Measurements from ENCODE around the gene GABPB1.

GABPB1 gene

DNA sequence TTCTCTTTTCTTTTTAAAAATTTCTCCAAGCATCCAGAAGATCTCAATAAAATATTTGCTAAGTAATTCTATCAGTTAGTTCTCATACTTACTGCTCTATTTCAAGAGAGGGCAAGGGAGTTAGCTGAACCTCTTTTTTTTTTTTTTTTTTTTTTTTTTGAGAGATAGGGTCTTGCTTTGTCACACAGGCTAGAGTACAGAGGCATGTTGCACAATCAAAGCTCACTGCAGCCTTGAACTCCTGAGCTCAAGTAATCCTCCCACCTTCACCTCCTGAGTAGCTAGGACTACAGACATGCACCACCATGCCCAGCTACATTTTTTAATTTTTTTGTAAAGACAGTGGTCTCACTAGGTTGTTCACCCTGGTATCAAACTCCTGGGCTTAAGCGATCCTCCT lies 110.8 kb downstream of the GABPB1 start:
- DNase-seq (ENCODE audit: low read depth, low spot score) = no peak

DNA sequence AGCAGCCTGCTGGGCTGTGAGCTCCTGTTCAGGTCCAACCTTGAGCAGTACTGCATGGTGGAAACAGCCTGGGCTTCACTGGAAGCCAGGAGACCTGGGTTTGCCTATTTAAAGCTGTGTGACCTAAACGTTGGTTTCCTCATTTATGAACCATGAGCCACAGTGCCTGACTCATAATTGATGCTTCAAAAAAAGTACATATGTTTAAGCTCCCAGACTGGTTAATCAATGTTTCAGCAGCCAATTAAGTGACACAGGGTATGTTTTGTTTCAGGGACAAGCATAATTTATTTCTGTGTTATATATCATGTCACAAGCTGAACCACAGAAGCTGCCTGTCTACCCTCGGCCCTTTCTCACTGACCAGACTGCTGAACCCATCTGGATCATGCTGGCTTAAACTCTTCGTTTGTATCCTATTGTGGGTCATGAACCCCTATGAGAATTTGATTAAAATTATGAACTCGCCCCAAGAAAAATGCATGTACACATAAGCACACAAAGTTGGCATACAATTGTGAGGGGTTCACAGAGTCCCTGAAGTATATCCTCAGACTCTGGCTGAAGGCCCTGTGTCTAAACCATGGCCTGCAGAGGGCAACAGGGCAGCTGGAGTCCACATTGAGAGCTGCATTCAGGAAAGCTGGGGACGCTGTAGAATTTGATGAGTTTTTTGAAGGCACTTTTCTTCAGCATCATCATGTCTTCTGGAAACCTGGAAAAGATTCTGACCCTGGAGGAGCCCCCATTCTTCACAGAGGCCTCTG lies 113.1 kb downstream of the GABPB1 start:
- no peak for DNase-seq (ENCODE audit: low read depth, low spot score)

DNA sequence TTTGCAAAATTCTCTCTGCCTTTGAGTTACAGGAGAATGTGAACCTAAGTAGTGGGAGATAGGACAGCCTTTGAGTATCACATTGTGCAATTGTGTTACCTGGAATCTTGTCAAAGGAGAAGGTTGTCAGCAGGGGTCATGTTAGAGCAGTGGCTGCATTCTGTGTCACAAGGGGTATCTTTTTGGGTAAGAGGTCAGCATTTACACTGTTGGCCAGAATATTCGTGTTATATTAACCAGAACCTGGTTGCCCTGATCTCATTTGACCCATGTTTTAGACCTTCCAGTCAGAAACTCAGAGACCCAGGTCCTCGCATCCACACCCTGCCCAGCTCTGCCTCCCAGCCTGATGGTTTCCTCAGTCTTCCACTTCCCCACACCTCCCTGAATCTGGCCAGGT lies 116.7 kb downstream of the GABPB1 start:
- no peak for DNase-seq (ENCODE audit: low read depth, low spot score)

DNA sequence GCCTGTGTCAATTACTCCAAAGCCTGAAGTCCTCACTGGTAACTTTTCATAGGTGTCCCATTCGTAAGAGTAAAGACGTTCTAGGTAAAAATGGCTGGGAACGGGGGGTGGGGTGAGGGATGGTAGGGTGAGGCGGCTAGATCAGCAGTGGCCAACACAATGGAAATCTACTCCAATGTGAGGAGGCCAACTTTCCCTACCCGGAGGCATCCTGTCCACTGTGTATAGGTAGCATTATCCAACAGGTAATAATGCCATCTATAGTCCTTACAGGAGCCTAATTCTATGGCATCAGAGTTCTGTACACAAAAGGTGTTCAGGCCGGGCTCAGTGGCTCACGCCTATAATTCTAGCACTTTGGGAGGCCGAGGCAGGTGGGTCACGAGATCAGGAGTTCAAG lies 118.6 kb downstream of the GABPB1 start:
- no peak for DNase-seq (ENCODE audit: low read depth, low spot score)

DNA sequence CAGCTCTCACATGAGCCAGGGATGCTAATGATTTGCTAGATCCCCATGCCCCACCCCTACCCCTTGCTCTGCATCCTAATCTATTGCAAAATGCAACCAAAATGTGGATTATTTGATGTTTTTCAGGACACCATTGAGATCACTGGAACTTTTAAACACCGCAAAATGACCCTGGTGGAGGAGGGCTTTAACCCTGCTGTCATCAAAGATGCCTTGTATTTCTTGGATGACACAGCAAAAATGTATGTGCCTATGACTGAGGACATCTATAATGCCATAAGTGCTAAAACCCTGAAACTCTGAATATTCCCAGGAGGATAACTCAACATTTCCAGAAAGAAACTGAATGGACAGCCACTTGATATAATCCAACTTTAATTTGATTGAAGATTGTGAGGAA lies 119.2 kb downstream of the GABPB1 start:
- DNase-seq (ENCODE audit: low read depth, low spot score) = no peak

DNA sequence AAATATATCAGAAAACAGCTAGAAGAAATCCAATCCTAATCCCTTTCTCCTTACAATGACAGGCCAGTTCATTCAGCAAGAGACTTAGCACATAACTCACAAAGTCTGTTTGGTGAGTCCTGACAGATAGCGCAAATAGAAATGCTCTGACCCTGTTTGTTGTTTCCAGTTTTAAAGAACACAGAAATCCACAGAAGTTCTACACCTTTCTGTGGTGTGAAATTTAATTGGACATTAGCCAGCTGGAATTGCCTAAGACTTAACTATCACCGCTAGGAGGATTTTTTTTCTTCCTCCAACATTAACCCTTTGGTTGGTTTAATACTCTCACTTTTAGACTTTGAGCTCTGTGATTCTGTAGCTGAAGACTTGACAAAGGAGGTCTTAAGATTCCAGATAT lies 120.2 kb downstream of the GABPB1 start:
- DNase-seq (ENCODE audit: low read depth, low spot score) = no peak

DNA sequence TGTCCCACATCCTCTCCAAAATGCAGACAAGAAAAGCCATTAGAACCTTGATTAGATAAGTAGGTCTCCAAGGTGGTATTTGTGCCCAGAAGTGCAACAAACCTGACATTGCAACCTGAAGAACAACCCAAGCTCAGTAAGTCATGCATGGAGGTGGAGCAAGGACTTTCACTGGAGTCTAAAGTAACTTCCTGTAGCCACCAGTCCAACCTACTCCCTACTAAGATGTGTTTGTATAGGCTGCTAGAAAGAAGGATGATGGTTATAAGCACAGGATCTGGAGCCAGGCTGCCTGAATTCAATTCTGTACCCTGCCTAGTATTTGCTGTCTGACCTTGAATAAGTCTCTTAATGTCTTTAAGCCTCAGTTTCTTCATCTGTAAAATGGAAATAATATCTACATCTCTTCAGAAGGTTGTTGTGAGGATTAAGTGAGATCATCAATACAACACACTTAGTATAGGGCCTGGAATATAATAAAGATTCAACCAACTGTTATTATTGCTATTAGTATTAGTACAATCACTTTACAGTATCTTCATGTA lies 121.7 kb downstream of the GABPB1 start:
- DNase-seq (ENCODE audit: low read depth, low spot score) = no peak

DNA sequence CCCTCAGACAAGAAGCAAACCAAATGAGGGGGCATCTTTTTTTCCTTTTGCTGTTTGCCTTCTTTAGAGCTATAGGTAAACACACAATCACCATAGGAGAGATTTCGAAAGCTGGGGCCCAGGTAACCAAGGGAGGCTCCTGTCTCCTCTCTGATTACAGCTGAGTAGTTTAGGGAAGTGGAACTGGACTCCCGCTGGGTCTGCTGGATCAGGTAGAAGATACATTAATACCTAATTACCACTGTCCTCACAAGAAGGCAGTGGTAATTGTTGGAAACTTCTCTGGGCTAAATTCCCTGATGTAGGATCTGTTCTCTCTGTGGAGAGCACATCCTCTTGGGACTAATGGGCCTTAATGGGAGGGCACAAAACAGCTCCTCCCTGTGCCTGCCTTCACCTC lies 122.2 kb downstream of the GABPB1 start:
- DNase-seq (ENCODE audit: low read depth, low spot score) = no peak

DNA sequence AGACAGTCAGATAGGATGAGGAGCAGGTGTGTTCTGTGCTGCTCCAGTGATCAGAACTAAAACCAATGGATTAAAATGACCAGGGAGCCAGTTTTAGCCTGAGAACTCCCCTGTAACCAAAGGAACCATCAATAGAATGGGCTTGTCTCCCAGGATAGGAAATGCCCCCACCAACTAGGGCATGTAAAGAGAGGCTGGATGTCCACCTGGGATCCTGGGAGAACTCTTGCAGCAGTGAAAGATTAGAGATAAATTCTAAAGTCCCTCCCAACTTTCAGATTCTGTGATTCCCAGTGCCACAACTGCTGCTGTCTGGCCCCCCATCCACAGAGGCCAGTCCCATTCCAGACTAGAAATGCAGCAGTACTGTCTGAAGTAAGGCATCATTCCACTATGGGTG lies 123.2 kb downstream of the GABPB1 start:
- no peak for DNase-seq (ENCODE audit: low read depth, low spot score)

DNA sequence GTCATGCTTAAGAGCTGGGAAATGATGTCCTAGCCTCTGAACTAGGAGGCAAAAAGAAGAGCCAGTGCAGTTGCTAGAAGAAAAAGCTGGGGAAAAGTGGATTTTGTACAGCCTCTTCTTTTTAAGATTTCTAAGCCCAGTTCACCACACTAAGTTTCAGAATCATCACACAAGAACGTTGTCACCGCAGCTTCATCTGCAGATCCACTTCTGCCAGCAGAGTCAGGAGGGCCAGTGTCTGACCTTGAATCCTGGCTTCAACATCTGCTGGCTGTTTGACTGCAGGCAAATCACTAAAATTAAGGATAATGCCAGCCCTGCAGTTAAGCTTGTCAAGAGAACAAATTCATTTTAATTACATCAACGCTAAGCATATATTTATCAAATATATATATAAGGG lies 125.7 kb downstream of the GABPB1 start:
- DNase-seq (ENCODE audit: low read depth, low spot score) = no peak

DNA sequence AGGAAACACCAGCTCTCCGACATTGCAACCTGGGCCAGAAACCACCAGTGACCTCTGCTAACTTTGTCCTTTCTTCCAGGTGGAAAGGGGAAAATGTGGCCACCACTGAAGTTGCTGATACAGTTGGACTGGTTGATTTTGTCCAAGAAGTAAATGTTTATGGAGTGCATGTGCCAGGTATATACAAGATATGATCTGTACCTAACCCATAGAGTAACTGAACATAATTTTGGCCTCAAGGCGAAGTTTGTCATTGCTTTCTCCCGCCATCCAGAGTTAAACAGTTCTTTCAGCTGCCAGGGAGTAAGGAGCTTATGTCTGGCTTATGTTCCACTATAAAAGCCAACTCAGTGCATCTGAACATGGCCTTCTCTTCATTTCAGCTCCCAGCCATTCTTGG lies 126.1 kb downstream of the GABPB1 start:
- no peak for DNase-seq (ENCODE audit: low read depth, low spot score)

DNA sequence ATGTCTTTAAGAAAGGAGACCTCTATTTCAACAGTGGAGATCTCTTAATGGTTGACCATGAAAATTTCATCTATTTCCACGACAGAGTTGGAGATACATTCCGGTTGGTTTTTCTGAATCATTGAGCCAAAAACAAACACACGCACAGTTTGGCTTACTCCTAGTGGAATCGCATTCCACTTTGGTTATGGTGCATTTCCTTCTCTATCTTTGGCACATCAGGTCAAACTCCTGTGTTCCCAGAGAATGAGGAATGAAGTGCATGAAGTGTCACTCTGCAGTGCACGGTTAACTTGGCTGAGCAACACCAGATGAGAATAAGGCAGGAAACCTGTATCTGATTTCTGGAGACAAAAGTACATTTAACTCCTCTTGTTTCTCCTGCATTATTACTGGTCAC lies 127.9 kb downstream of the GABPB1 start:
- DNase-seq (ENCODE audit: low read depth, low spot score) = no peak

DNA sequence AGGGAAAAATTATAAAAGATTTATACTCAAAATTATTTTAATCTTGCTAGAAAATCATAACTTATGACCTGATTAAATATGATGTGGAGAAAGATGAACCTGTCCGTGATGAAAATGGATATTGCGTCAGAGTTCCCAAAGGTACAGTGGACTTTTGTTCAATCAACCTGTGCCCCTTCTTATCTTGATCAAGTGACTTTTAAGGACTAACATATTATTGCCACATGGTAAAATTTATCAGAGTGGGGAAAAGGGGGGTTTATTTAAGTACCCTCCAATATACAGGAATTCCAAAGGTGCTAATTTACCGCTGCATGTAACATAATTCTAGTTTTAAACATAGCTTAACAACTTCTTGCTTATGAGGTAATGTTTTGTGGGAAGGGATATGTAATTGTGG lies 129.1 kb downstream of the GABPB1 start:
- DNase-seq (ENCODE audit: low read depth, low spot score) = no peak

Data from brain pericyte (primary cell).